GM18873 (cell line): Measurements from ENCODE around the gene MEOX1.
"Not testable (repeated sequence)": the region's sequence is repeated elsewhere in the genome, so short reads cannot be mapped to it uniquely, and the experiment has no call there.

Experiments
- ATAC-seq: cut with Tn5 transposase; IDR thresholded peaks from one replicate; pipeline ENCODE4 v1.9.1; 2021; ENCODE audit warnings: mild to moderate bottlenecking, moderate library complexity, moderate number of reproducible peaks; ENCODE audit not compliant: unreplicated experiment, low FRiP score

Gene MEOX1

GRCh38 chr17:43625606-43626005 is 36.1 kb downstream of the MEOX1 start:
- no peak for ATAC-seq

DNA sequence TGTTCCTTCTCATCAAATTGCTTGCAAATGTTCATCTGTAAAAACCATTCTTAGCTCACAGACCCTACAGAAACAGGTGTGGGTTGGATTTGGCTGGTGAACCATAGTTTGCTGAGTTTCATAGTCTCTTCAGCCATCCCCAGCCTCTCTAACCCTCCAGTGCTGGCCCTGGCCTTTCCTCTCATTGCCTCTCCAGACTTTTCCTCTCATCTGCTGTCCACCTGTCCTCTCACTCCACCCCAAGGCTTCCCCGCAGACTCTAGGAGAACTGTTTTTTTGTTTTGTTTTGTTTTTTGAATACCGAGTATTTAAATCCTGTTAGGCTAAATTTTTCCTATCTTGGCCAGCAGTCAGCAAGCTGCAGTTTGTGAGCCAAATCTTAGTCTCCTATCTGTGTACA is 41.1 kb downstream of the MEOX1 start:
- ATAC-seq: no peak

GRCh38 chr17:43620147-43620546 is 41.6 kb downstream of the MEOX1 start:
- ATAC-seq: no peak

GRCh38 chr17:43619705-43620104 is 42.0 kb downstream of the MEOX1 start:
- ATAC-seq: no peak

- no peak for ATAC-seq
Measured at GRCh38 chr17:43618276-43618675, 43.4 kb downstream of the MEOX1 start.

- ATAC-seq: no peak
Measured at GRCh38 chr17:43616852-43617251, 44.9 kb downstream of the MEOX1 start.

DNA sequence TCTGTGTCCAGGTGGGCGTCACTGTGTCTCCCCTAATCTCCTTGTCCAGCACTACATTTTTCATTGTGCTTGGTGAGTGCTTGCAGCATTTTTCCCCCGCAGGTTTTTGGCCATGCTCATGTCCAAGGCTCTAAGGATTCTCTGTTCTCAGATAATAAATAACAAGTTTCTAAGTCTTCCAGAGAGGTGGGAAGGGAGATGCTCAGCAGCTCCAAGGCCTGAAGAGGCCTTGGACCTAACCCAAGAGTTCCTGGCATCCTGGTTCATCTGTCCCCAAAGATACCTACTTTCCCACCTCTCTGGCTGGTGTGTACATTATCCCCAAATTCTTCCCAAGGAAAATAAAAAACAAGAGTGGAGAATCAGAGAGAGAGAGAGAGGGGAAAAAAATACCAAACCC is 45.3 kb downstream of the MEOX1 start:
- no peak for ATAC-seq

GRCh38 chr17:43616029-43616351 is 45.7 kb downstream of the MEOX1 start:
- no peak for ATAC-seq

DNA sequence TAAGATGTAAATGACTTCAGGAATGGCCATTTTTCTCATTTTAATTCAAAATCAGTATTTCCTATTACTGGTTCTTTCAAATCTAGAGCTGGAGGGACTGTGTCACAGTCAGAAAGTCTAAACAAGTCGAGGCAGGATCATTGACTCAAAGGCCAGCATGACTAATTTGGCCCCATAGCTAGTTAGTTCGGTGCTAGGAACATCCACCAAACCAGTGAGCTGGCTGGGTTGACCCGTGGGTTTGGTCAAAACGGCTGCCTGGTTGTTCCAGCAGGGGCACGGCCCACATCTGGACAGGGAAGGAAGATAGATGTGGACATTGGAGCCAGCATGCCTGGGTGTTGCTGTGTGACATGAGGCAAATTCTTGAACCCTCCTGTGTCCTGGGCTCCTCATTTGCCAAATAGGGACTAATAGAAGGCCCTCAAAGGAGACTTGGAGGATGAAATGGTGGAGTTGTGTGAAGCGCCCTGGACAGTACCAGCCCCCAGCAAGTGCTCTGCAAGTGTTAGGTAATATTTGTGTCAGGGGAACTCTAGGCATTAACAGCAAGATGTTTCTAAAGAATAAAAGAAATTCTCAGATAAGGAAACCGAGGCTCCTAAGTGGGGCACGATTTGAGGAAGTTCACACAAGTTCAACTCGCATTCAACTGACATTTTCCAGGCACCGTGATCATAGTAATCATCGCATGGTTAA is 46.2 kb downstream of the MEOX1 start:
- ATAC-seq: no peak

- ATAC-seq: no peak
Measured at GRCh38 chr17:43614561-43614960, 47.2 kb downstream of the MEOX1 start.

DNA sequence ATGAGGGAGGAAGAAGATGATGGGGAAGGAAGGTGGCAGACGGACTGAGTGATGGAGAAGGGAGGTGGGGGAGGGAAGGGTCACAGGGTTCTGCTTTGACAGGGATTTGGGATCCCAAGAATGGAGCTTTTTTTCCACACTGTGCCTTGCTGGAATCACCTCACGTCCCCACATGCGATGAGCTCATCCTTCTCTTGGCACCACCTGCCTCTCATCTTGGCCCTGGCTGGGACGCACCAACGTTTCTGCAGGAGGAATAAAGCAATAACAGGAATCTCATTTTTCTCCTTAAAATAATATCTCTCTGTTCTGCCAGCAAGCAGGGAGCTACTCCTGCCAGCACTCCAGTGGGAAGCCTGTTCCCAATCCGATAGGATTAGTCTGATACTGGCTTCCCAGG is 47.8 kb downstream of the MEOX1 start:
- ATAC-seq: no peak

- no peak for ATAC-seq
Measured at GRCh38 chr17:43612515-43612914, 49.2 kb downstream of the MEOX1 start.

GRCh38 chr17:43611230-43611969 is 50.3 kb downstream of the MEOX1 start:
- ATAC-seq: no peak

- no peak for ATAC-seq
Measured at GRCh38 chr17:43609613-43610385, 51.9 kb downstream of the MEOX1 start.

GRCh38 chr17:43608313-43608712 is 53.4 kb downstream of the MEOX1 start:
- ATAC-seq: no peak

GRCh38 chr17:43604549-43604948 is 57.2 kb downstream of the MEOX1 start:
- ATAC-seq: no peak

DNA sequence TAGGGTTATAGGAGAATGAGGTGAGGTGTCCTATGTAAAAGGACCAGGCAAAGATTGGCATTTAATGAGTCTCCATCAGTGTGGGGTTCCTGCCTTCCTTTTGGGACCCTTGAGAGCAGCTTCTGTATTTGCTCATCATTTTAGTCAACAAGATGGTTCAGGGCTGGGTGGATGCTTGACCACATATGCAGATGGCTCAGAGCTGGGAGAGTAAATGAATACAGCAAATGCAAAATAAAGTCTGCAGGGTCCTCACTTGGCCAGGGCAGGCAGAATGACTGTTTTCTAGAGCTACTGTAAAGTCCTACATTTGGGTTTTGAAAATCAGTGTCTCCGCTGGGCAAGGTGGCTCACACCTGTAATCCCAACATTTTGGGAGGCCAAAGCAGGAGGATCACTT is 58.4 kb downstream of the MEOX1 start:
- no peak for ATAC-seq

DNA sequence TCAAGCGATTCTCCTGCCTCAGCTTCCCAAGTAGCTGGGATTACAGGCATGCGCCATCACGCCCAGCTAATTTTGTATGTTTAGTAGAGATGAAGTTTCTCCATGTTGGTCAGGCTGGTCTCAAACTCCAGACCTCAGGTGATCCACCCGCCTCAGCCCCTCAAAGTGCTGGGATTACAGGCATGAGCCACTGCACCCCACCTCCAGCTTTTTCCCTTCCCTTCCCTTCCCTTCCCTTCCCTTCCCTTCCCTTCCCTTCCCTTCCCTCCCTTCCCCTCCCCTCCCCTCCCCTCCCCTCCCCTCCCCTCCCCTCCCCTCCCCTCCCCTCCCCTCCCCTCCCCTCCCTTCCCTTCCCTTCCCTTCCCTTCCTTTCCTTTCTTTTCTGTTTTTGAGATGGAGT is 59.2 kb downstream of the MEOX1 start:
- not testable (repeated sequence) for ATAC-seq

- ATAC-seq: no peak
Measured at GRCh38 chr17:43601280-43602039, 60.3 kb downstream of the MEOX1 start.

GRCh38 chr17:43599835-43600234 is 61.9 kb downstream of the MEOX1 start:
- ATAC-seq: no peak

GRCh38 chr17:43599046-43599395 is 62.7 kb downstream of the MEOX1 start:
- no peak for ATAC-seq
